Subcutaneous adipose tissue (tissue), 4 donors: ENCODE measurements around the gene IL17D. TPM values are rescaled to one million over a fixed set of nuclear protein-coding genes. Genes with fewer than 3 reads are reported as not detected.

ENCODE experiments used
- CTCF ChIP-seq: fragments of 450-650 bp; IDR thresholded peaks from one replicate; pipeline ENCODE4 v1.5.1; 2016; ENCODE audit warnings: low read depth, mild to moderate bottlenecking, control low read depth, antibody characterized with exemption, moderate library complexity
- total RNA-seq, 4 donors: library from RNA; depleted of rRNA; stranded (reverse); fragments of >200 nt; gene quantifications; one replicate each; pipeline ENCODE4 v1.1.0, GENCODE V29; 2016

The IL17D gene
- total RNA-seq, 4 donors from 2014 or later: 0.98 to 7.0 (median 3.3) TPM

- TF ChIP-seq CTCF: no peak
Measured at GRCh38 chr13:20714161-20714560, 10.7 kb downstream of the IL17D start.

- no peak for TF ChIP-seq CTCF
Measured at GRCh38 chr13:20714563-20715329, 11.2 kb downstream of the IL17D start.

- TF ChIP-seq CTCF: no peak
Measured at GRCh38 chr13:20715330-20715712, 11.8 kb downstream of the IL17D start.

- TF ChIP-seq CTCF: no peak
Measured at GRCh38 chr13:20716951-20717350, 13.5 kb downstream of the IL17D start.

GRCh38 chr13:20717581-20718542 is 14.4 kb downstream of the IL17D start:
- no peak for TF ChIP-seq CTCF

- no peak for TF ChIP-seq CTCF
Measured at GRCh38 chr13:20718958-20719566, 15.6 kb downstream of the IL17D start.

- no peak for TF ChIP-seq CTCF
Measured at GRCh38 chr13:20719783-20720182, 16.3 kb downstream of the IL17D start.
